ENCODE results near the gene CDC5L.

- TF ChIP-seq CTCF (IDR thresholded peaks at IDR 0.05) (no peak), POLR2A (IDR thresholded peaks at IDR 0.05) (no peak)
Measured at GRCh38 chr6:44475417-44475778, 87.9 kb downstream of the CDC5L start.

Data from lower leg skin (tissue), 3 donors.